ENCODE results near the gene PDE11A.
A peak's percentile ranks its signal among the peaks of the same experiment; 100 is the strongest.
"Not testable (repeated sequence)": the region's sequence is repeated elsewhere in the genome, so short reads cannot be mapped to it uniquely, and the experiment has no call there.

PDE11A gene

DNA sequence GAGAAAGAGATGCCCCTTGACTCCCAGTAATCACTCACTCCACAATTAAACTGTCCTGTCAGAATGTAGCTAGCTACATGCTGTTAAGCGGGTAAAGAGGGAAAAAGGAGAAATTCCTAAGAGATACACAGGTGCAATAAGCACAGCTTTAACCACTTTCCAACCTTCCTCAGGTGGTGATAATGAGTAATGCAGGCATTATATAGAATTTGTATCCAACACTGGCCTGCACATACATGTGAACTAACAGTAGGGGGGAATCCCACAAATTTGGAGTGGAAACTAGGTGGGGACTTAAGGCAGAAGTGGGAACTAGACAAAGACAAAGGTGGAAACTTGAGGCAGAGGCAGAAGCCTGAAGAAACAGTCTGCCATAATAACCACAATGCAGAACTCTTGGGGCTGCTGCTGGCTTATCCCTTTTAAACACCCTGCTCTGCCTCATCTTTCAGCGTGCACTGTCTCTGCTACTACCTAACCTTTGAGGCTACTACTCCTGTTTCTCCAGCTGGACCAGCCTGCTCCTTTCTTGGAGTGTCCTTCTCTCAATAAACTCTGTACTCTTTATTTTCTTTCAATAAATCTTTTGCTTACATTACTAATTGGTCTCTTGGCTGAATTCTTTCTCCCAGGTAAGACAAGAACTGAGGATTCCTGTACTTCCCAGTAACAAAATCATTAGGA is 259.7 kb downstream of the PDE11A start:
- DNase-seq, result no peak

DNA sequence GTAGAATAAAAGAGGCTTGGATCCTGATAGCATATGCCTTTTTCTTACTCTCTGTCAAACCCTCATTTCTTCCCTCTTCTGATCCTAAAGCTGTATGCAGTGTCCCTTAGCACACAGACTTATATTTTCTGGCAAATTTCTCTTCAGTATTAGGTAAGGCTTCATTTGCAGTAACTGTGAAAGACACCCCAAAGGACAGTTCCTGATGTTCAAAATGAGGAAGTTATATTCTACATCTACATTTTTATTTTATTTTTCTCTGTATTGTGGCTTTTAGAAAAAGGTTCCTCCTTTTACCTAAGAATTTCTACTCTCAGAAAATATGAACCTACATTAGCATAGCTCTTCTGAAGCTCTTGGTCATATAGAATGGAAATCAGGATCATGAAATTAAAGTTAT is 261.7 kb downstream of the PDE11A start:
- DNase-seq, result no peak

DNA sequence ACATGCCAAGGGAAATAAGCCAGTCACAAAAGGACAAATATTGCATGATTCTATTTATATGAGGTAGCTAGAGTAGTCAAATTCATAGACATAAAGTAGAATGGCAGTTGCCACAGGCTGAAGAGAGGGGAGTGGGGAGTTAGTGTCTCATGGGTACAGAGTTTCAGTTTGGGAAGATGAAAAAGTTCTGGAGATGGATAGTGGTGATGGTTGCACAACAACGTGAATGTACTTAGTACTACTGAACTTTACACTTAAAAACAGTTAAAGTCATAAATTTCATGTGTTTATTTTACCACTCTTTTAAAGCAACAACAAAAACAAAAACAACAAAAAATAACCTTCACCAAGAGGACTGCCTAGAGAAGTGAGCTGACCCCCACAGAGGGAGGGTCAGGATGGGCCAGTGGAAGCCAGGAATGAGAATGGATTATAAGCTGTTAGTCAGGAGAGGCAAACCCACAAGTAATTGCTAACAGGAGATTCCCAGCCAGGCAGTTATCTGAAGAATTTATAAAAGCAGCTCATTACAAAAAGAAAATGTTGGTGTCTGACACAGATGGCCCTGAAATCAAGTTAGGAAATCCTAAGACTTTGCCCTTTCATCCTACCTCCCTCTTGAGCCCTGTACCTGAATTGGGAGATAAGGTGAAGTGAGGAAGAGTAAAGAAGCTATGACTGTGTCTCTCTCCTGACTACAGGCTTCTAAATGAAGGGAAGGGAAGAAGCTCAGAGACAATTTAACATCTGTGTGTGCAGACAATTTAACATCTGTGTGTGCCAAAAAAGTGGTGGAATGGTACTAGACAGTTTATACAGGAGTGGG is 263.4 kb downstream of the PDE11A start:
- DNase-seq, result no peak

DNA sequence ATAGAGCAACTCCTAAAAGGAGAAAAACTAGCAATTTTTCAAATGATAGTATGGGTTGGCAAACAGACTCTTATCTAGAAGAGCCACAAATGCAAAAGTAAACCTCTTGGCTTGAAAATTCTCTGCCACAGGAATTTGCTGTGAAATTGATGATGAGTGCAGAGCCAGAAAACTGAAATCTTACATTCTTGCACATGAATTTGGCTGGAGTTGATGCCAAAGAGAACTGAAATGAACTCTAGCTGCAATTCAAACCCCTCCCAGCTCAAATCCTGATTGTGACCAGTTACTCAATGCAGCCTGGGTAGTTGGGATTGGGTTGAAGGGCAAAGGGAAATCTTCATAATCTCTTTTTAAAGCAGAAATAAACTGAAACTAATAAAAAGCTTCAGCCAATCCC is 266.6 kb downstream of the PDE11A start:
- DNase-seq, result no peak

- DNase-seq, result no peak
Measured at GRCh38 chr2:177799531-177799930, 273.0 kb downstream of the PDE11A start.

DNA sequence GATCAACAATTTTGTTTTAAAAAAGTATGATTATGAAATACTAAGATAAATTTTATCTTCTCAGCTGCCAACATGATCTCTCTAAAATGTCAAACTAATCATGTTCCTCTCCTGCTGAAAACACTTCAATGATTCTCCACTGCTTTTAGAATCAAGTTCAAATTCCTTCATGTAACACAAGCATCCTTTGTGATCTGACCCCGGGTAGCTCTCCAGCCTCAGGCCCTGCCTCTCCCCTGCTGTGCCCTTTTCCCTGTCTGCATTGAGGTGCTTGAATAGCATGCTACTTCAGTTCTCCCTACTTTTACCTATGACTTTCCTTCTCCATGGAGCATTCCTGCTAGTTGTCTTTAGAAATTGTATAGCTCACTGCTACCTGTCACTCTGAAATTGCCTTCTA is 274.8 kb downstream of the PDE11A start:
- no peak for DNase-seq

- no peak for DNase-seq
Measured at GRCh38 chr2:177796654-177797415, 275.7 kb downstream of the PDE11A start.

GRCh38 chr2:177796011-177796410 is 276.6 kb downstream of the PDE11A start:
- no peak for DNase-seq

DNA sequence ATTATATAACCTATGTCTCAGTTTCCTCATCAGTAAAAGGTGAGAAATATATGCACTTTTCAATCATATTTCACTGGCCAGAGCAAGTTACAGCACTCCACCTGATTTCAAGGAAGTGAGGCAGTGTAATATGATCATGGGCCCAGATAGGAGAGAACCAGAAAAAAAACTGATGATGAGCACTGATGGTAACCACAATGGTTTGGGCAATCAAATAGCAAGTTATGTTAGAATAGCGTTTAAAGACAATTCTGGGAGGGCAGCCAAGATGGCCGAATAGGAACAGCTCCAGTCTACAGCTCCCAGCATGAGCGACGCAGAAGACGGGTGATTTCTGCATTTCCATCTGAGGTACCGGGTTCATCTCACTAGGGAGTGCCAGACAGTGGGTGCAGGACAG is 287.4 kb downstream of the PDE11A start:
- not testable (repeated sequence) for DNase-seq

DNA sequence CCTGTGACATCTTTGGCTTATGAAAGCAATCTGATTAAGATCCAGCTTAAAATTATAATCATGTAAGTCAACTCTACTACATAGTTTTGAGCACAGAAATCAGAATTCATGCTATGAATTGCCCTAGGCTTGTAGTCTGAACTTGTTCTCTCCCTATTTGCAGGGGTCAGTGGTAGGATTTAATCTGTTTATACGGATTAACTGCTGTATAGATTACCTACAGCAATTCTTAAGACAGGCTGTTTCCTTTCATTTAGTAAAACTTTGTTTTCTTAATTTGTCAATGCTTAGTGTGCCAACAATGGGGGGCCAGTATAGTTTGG is 287.9 kb downstream of the PDE11A start:
- DNase-seq, result no peak

DNA sequence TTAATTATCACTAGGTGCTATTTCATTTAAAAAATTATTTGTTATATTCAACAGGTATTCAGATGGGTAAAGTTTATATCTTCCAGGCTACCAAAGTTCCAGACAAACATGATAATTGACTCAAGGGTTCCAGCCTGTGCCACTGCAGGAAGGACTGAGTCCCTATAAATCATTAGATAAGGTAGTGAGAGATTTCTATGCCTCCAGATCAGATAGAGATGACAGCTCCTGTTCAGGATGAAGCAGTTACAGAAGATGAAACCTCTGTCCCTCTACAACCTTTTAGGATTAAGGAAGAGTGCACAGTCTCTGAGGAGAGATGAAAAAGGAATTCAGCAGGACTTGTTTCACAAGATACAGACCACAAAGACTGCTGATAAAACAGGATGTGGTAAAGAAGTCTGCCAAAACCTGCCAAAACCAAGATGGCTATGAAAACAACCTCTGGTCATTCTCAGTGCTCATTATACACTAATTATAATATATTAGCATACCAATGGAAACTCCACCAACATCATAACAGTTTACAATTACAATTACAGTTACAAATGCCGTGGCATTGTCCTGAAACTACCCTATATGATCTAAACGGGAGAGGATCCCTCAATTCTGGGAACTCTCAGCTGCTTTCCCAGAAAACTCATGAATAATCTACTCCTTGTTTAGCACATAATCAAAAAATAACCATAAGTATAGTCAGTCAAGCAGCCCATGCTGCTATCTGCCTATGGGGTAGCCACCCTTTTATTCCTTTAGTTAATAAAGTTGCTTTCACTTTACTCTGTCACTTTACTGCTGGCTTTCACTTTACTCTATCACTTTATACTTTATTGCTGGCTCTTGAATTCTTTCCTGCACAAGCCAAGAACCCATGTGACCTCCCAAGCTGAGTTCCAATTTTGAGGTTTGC is 288.5 kb downstream of the PDE11A start:
- DNase-seq, result no peak

- no peak for DNase-seq
Measured at GRCh38 chr2:177783091-177783490, 289.5 kb downstream of the PDE11A start.

- DNase-seq, result no peak
Measured at GRCh38 chr2:177782613-177783012, 290.0 kb downstream of the PDE11A start.

GRCh38 chr2:177778472-177778871 is 294.1 kb downstream of the PDE11A start:
- no peak for DNase-seq

DNA sequence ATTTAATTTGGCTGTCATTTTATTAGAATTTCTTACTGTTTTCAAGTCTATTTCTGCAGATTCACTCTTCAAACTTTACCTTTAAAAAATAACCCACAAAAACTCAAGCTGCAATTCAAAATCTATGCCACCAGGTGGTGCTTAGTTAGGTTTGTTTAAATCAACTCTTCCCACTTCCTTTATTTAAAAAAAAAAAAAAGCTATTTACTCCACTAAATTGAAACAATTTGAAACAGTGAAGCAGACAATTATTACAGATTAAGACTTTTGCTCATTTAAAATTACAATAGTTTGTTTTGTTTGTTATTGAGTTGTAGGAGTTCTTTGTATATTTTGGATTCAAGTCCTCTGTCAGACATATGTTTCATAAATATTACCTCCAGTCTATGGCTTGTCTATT is 300.0 kb downstream of the PDE11A start:
- DNase-seq, result no peak

GRCh38 chr2:177771191-177771590 is 301.4 kb downstream of the PDE11A start:
- no peak for DNase-seq

- DNase-seq, result no peak
Measured at GRCh38 chr2:177767768-177768167, 304.8 kb downstream of the PDE11A start.

DNA sequence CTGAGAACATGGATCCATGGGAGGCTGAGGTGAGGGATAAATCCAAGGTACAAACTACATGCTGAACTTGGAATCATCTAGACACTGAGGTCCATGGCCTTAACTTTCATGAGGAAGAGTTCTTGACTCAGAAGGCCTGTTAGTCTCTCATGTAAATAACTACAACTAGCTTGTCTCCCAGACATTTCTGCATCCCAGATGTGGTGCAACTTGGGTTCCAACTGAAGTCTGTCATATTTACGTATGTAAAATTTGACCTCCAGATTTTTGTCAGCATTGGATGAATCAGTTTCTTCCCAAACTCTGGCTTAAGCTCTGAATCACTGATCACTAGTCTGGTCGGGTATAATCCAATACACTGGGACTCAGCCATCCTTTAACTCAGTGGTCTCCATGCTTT is 306.9 kb downstream of the PDE11A start:
- DNase-seq, result no peak

DNA sequence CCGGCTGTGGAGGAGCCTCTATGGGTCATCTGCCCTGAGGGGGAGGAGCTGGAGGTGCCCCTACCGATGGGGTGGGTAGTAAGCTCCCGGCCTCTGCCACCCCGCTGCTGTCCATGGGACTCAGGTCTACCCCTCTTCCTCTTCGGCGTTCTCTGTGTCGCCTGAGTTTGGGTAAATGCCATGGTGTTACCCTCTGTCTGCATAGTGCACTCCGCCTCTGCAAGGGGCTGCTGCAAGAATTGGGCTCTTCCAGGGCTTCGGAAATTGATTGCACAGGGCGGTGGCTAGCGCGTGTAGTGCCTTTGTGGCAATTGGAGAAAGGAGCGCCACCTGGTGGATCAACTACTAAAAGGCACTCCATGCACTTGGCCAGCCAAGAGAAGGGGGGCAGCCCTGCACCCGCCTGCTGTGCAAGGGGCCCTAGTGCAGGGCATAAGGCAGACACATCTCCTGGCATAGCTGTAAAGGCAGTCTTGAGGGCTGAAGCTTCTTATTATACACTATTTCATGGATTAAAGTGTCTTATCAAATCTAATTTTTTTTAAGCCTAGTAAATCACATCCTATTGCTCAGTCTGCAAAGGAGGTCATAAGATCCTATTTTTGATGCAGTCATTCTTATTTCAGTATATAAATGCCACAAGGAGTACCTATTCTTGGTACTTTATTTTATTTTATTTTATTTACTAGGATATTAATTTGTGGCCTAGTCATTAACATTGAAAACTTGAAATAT is 308.9 kb downstream of the PDE11A start:
- peak; percentile 74 for DNase-seq

DNA sequence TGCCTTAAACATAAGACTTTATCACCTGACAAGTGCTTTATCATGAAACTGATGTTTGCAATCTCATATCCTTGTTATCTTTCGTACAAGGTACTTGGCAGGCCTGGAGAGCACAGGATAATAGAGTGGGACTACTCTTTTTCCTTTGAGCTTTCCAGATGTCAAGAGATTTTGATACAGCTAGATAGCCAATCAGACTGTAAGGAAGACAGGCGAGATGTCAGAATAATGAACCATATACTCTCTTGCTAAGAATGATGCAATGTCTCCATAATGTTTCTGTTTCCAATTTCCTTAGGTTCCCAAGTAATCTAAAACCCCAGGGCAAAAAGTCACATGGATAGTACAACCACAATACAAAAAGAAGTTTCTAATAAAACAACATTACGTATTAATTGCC is 313.1 kb downstream of the PDE11A start:
- DNase-seq, result no peak

GRCh38 chr2:177758591-177759371 is 313.8 kb downstream of the PDE11A start:
- no peak for DNase-seq

Data from activated naive CD4-positive, alpha-beta T cell treated with Interleukin-2 at 50 U/mL for 16 hours (primary cell).